GM12892 (cell line): Measurements from ENCODE around the gene SDCBP2.

Experiments
- POLR2A ChIP-seq: IDR thresholded peaks from 2 replicates; pipeline ENCODE4 v1.6.1; 2011; ENCODE audit warnings: low read depth, low read length, control low read depth
- POLR2AphosphoS5 ChIP-seq: IDR thresholded peaks from 2 replicates; pipeline ENCODE4 v1.6.1; 2011; ENCODE audit warnings: low read depth, low read length, control low read depth
- TAF1 ChIP-seq: IDR thresholded peaks from 2 replicates; pipeline ENCODE4 v1.6.1; 2011; ENCODE audit warnings: low read depth, mild to moderate bottlenecking, control low read depth, low read length, borderline replicate concordance

DNA sequence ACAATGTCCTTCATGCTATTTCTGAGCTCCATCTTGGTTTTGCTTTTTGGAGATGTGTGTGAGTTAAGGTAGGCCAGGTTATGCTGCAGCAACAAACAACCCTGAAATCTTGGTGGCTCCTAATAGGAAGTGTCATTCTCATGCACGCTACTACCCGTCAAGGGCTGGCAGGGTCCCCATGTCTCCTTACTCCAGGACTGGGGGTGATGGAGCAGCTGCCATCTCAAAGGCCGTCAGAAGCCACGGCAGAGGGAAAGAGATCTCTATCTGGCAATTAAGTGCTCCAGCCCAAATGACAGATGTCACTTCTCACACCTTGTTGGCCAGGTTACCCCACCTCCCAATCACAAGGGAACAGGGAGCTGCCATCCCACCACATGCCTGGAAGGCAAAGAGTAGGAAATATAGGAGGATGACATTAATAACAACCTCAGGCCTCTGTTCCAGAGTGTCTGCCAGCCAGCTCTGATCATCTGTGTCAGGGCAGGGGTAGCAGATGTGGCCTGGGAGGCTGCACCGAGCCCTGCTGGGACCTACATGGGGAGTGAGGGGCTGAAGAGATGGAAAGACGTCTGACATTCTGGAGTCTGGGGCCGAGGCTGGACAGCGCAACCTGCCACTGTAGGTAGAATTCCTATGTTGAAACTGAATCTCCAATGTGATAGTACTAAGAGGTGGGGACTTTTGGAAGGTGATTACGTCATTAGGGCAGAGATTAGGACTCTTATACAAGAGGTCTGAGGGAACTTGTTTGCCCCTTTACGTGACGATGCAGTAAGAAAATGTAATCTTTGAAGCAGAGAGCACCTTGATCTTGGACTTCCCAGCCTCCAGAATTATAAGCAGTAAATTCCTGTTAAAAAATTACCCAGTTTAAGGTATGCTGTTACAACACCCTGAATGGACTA is 4.8 kb upstream of the SDCBP2 start:
- TF ChIP-seq POLR2AphosphoS5 (no peak), POLR2A (no peak), TAF1 (no peak)
